BE2C (cell line): ENCODE measurements around the gene AIDA.

Experiments used
- DNase-seq: peaks from one replicate; pipeline ENCODE4 v3.0.0-alpha.2; 2020
- H3K27me3 ChIP-seq: fragments of 250-450 bp; sonication (Bioruptor Pico); 2 replicates; pipeline ENCODE4 v1.5.1; 2020; ENCODE audit warnings: mild to moderate bottlenecking
- H3K36me3 ChIP-seq: fragments of 250-450 bp; sonication (Bioruptor Pico); 2 replicates; pipeline ENCODE4 v1.5.1; 2020; ENCODE audit warnings: mild to moderate bottlenecking
- H3K4me1 ChIP-seq: fragments of 250-450 bp; sonication (Bioruptor Pico); 2 replicates; pipeline ENCODE4 v1.5.1; 2020
- H3K4me3 ChIP-seq: 2 replicates; pipeline ENCODE4 v1.5.1; 2011; ENCODE audit warnings: low read depth, low read length
- H3K9me3 ChIP-seq: fragments of 250-450 bp; sonication (Bioruptor Pico); 2 replicates; pipeline ENCODE4 v1.5.1; 2020
- TF ChIP-seq, protein P1 (sequence below): IDR thresholded peaks from 2 replicates; pipeline ENCODE4 v1.5.1; 2012; ENCODE audit warnings: mild to moderate bottlenecking, low read depth, low read length

The AIDA gene

DNA sequence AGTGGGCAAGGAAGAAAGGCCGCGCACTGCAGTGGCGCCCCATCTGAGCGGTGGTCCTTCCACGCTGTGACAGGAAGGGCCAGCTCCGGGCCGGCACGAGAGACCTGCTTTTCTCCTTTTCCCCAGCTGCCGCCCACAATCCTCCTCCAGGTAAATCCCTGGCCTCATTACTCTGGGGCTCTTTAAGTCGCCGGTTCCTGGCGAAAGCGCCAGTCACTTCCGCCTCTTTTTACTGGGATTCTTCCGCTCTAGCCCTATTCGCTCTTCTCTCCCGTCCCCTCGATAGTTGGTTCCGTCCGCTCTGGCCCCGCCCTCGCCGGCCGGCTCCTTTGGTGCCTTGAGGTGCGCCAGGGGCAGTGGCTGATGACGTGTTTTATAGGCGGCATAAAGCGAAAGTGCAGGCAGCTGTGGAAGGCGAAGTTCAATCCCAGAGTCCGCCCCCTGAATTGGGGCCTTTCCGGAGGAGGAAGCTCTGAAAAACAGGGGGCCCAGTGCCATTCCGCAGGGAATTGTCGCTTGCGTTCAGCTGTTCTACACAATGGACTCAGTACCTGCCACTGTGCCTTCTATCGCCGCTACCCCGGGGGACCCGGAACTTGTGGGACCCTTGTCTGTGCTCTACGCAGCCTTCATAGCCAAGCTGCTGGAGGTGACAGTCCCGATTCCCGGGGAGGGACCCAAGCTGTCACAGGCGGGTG, 68.2 kb downstream of the AIDA start:
- TF ChIP-seq, protein P1, sequence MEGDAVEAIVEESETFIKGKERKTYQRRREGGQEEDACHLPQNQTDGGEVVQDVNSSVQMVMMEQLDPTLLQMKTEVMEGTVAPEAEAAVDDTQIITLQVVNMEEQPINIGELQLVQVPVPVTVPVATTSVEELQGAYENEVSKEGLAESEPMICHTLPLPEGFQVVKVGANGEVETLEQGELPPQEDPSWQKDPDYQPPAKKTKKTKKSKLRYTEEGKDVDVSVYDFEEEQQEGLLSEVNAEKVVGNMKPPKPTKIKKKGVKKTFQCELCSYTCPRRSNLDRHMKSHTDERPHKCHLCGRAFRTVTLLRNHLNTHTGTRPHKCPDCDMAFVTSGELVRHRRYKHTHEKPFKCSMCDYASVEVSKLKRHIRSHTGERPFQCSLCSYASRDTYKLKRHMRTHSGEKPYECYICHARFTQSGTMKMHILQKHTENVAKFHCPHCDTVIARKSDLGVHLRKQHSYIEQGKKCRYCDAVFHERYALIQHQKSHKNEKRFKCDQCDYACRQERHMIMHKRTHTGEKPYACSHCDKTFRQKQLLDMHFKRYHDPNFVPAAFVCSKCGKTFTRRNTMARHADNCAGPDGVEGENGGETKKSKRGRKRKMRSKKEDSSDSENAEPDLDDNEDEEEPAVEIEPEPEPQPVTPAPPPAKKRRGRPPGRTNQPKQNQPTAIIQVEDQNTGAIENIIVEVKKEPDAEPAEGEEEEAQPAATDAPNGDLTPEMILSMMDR = no peak
- peaks cover 2% of the 10 kb centered on the region for H3K36me3 ChIP-seq
- no peaks in the 10 kb centered on the region for H3K9me3 ChIP-seq
- H3K4me1 ChIP-seq = no peaks in the 10 kb centered on the region
- H3K27me3 ChIP-seq = no peaks in the 10 kb centered on the region
- peak overlapping the region; percentile 99 for H3K4me3 ChIP-seq
- peak; percentile 97 for DNase-seq

DNA sequence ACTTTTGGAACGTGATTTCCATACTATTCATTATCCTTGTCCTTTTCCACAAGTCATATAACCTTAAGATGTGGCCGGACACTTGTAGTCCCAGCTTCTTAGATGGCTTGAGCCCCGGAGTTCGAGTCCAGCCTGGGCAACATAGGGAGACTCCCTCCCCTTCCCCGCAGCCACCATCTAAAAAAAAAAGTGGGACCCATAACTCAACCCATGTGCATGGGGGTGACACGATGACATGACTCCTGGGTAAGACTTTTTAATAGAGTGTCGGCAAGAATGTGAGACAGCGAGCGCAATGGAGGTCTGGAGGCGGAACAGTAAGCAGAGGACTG, 68.7 kb downstream of the AIDA start:
- TF ChIP-seq, protein P1 = no peak
- H3K4me3 ChIP-seq = peak overlapping the region; percentile 99
- H3K27me3 ChIP-seq = no peaks in the 10 kb centered on the region
- no peaks in the 10 kb centered on the region for H3K9me3 ChIP-seq
- no peaks in the 10 kb centered on the region for H3K4me1 ChIP-seq
- peaks cover 4% of the 10 kb centered on the region for H3K36me3 ChIP-seq
- peak; percentile 28 for DNase-seq

DNA sequence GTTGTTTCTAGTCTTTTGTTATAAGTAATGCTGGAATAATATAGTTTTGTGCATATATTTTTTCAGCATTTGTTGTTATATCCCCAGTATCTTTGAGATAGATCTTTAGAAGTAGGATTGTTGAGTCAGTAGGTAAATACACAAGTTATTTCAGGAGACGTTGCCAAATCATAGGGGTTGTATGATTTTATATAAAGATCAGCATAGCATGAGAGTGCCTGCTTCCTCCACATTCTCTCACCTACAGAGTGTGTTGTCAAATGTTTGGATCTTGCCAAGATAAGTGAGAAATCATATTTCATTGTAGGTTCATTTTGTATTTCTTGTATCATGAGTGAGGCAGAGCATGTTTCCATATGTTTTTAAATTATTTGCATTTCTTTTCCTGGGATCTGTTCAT, 69.8 kb downstream of the AIDA start:
- Histone ChIP-seq H3K36me3 (peaks cover 6% of the 10 kb centered on the region), H3K27me3 (no peaks in the 10 kb centered on the region), H3K4me3 (no peak overlapping the region), H3K4me1 (no peaks in the 10 kb centered on the region), H3K9me3 (no peaks in the 10 kb centered on the region)
- no peak for DNase-seq
- TF ChIP-seq, protein P1 = no peak

DNA sequence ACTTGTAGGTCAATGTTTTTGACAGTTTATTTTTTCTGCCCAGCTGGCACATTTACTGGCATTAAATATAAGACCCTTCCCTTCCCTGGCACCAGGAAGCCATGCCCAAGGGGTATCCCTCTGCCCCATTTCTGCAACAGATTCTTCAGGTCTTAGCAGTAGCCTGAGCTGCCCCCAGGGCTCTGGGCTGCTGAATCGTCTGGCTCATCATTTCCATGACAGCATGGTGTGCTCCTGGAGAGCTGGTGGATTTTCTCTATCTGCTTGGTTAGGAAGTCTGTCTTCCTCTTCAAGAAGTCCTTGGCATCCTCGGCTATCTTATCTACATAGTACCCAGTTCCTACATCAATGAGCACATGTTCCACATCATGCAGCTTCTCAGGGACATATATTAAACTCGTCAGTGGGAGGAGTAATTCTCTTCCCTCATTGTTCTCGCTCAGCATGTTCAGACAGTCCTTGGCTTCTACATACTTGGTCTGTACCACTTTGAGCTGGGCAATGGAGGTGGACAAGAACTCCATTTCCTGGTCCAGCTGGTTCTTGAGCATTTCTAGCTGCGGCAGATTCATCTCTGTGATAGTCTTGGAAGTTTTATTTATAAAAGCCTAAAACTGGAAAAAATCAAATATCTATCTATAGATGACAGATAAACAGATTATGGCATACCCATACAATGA, 70.9 kb downstream of the AIDA start:
- TF ChIP-seq, protein P1 = no peak
- H3K4me1 ChIP-seq = no peaks in the 10 kb centered on the region
- DNase-seq = no peak
- no peak overlapping the region for H3K4me3 ChIP-seq
- H3K9me3 ChIP-seq = no peaks in the 10 kb centered on the region
- H3K27me3 ChIP-seq = no peaks in the 10 kb centered on the region
- H3K36me3 ChIP-seq = peaks cover 6% of the 10 kb centered on the region

DNA sequence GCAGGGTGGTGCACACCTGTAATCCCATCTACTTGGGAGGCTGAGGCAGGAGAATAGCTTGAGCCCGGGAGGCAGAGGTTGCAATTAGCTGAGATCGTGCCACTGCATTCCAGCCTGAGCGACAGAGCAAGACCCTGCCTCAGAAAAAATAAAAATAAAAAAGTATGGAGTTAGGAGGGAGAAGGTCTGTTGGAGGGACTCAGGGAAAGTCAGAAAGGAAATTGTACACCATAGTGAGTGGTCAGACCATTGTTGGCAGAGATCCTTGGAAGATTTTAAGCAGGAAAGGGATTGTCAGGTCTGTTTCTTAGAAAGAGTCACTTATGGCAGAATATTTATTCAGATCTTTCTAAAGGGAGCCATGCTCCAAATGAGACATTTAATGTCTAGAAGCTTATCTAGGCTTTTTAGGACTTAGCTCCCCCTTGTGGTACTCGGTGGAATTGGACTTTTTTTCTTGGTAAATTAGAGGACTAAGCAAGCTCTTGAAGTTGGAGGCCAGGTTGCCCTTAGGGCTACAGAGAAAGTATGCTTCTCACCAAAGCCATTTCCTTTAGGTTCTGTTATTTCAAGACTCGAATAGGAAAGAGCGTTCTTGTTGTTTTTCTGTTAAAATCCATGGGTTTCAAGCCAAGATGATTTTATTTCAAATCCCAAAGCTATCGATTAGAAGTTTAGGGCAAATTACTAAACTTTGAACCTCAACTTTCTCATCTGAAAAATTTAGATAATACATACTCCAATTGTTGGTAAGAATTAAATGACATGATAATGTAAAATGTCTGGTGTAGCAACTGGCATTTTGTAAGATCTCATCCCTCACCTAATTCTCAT, 77.9 kb downstream of the AIDA start:
- Histone ChIP-seq H3K4me1 (no peaks in the 10 kb centered on the region), H3K27me3 (no peaks in the 10 kb centered on the region), H3K4me3 (no peak overlapping the region), H3K9me3 (no peaks in the 10 kb centered on the region), H3K36me3 (peaks cover 22% of the 10 kb centered on the region)
- TF ChIP-seq, protein P1 = peak; percentile 90
- DNase-seq = peak; percentile 65
